ENCODE measurements around the gene FXYD1. TPM values are rescaled to one million over a fixed set of nuclear protein-coding genes. Genes with fewer than 3 reads are reported as not detected.

Gene FXYD1
- total and polyA plus RNA-seq, 2 of the 8 experiments (the other 6 are each of a cell fraction or from before 2014, with no cell fraction given): 1.6 to 8.1 TPM

- TF ChIP-seq HDAC2 (IDR thresholded peaks at IDR 0.05; ENCODE audit: borderline replicate concordance in 1 of 2, low read depth in 2 of 2, low read length in 2 of 2) (no peak), SRF (IDR thresholded peaks at IDR 0.05; ENCODE audit: low read depth, low read length) (no peak), SUZ12 (IDR thresholded peaks at IDR 0.05; ENCODE audit: low read length) (no peak), SP1 (IDR thresholded peaks at IDR 0.05; ENCODE audit: low read depth, low read length) (no peak), TAF7 (optimal IDR thresholded peaks at IDR 0.05; ENCODE audit: borderline replicate concordance, low read depth, low read length) (no peak)
- CTCF ChIA-PET (ENCODE audit: partially characterized antibody): interaction anchor here (1.2 to 10.2 kb wide), 12 partner anchors 11 to 108 kb away, joined by 3 to 154 read pairs (median 24); partner anchors contain the start of genes FXYD3 and HPN
- 83% methylated on average over 11 of the region's 11 CpGs; no CpG with 5 or more reads in 1 of the 2 experiments for WGBS, 2 experiments (ENCODE audit: extremely low coverage in 1 of 2, insufficient coverage in 1 of 2, insufficient read length in 1 of 2, insufficient replicate concordance in 2 of 2, low coverage in 1 of 2, low lambda C conversion rate in 2 of 2, missing lambda C conversion rate in 1 of 2)
Measured at GRCh38 chr19:35133826-35134225, 4.8 kb upstream of the FXYD1 start.

More at GRCh38 chr19:35133826-35134225, 4.8 kb upstream of the FXYD1 start:
- Histone ChIP-seq H3K4ac (replicated peaks; ENCODE audit: insufficient read length, low read depth, low read length) (no peak overlapping the region), H2BK120ac (replicated peaks; ENCODE audit: low read depth, low read length) (no peak overlapping the region), H3K79me1 (ENCODE audit: low read depth, low read length) (no peaks in the 10 kb centered on the region), H3K4me3 (ENCODE audit: extremely low read depth in 1 of 4, insufficient read depth in 2 of 4, low read depth in 3 of 4, low read length in 4 of 4) (no peak overlapping the region), H3K56ac (replicated peaks; ENCODE audit: insufficient read length, low read depth, low read length) (no peak overlapping the region), H2AFZ (ENCODE audit: low read length) (no peak overlapping the region), H4K20me1 (replicated peaks in 1 of 2; ENCODE audit: control insufficient read depth in 1 of 2, insufficient read depth in 2 of 2, low read length in 2 of 2) (no peaks in the 10 kb centered on the region), H4K91ac (replicated peaks; ENCODE audit: insufficient read length, low read length) (no peak overlapping the region), H3K23ac (ENCODE audit: insufficient read length) (no peak overlapping the region), H3K9me3 (ENCODE audit: insufficient read depth in 2 of 2, low read depth in 1 of 2, low read length in 1 of 2) (no peaks in the 10 kb centered on the region), H3K18ac (ENCODE audit: extremely low read depth, low read length) (no peak overlapping the region), H3K27me3 (replicated peaks in 1 of 4; ENCODE audit: control insufficient read depth in 3 of 4, extremely low read depth in 1 of 4, insufficient read depth in 3 of 4, low read length in 3 of 4) (peaks cover 0 to 3% (median 0%) of the 10 kb centered on the region in 4 experiments; a peak in 1 of 7 replicates), H3K27ac (ENCODE audit: low read depth, low read length) (no peak overlapping the region), H3K14ac (ENCODE audit: insufficient read length) (no peak overlapping the region), H2BK20ac (ENCODE audit: low read length) (no peak overlapping the region), H3K9ac (replicated peaks in 1 of 4; ENCODE audit: extremely low read depth in 1 of 4, low read depth in 3 of 4, low read length in 3 of 4) (no peak overlapping the region), H4K5ac (ENCODE audit: insufficient read length, low read depth, low read length) (no peak overlapping the region), H3K4me1 (replicated peaks in 1 of 4; ENCODE audit: control insufficient read depth in 3 of 4, insufficient read depth in 4 of 4, low read length in 3 of 4) (peaks cover 3 to 12% (median 7%) of the 10 kb centered on the region in 4 experiments; a peak in 6 of 7 replicates), H2AK5ac (ENCODE audit: low read depth, low read length) (no peak overlapping the region), H2BK5ac (ENCODE audit: low read depth, low read length) (no peak overlapping the region; the same call in 1 of the 2 replicates), H2BK15ac (ENCODE audit: low read length) (no peak overlapping the region), H3K36me3 (ENCODE audit: control insufficient read depth in 2 of 4, insufficient read depth in 4 of 4, low read length in 3 of 4) (no peaks in the 10 kb centered on the region), H2BK12ac (ENCODE audit: low read depth, low read length) (no peak overlapping the region; the same call in 1 of the 2 replicates), H3K4me2 (ENCODE audit: insufficient read depth in 1 of 2, low read depth in 2 of 2, low read length in 2 of 2) (no peak overlapping the region), H3K79me2 (ENCODE audit: control insufficient read depth in 1 of 2, insufficient read depth in 2 of 2, low read length in 2 of 2) (no peaks in the 10 kb centered on the region), H4K8ac (ENCODE audit: extremely low read depth, insufficient read depth, low read length) (peak overlapping the region; percentile 37; the same call in 1 of the 2 replicates), H3K23me2 (ENCODE audit: low read depth, low read length) (peaks cover 4% of the 10 kb centered on the region)
- POLR2A ChIA-PET (ENCODE audit: partially characterized antibody): interaction anchor here (0.9 to 1.6 kb wide), 3 partner anchors 9 to 75 kb away, joined by 3 to 4 read pairs (median 3); no protein-coding TSS in a partner anchor
- DNase-seq (ENCODE audit: low read depth in 1 of 2, low spot score in 2 of 2): no peak
- FAIRE-seq: no peak

Data from H1 (cell line).